Bronchial epithelial cell (primary cell): ENCODE data around the gene SPINT4. TPM values are rescaled to one million over a fixed set of nuclear protein-coding genes. Genes with fewer than 3 reads are reported as not detected.
"Not testable (repeated sequence)": the region's sequence is repeated elsewhere in the genome, so short reads cannot be mapped to it uniquely, and the experiment has no call there.

Experiments used
- DNase-seq: peaks from one replicate; pipeline ENCODE4 v3.0.0-alpha.2; 2010; ENCODE audit warnings: low read depth
- FAIRE-seq: peaks from 2 replicates; lab custom pipeline; 2011; peaks lifted over from hg19 to GRCh38; lab: Jason Lieb, UNC
- H3K27me3 ChIP-seq: 2 replicates; pipeline ENCODE4 v1.5.1; 2011; ENCODE audit warnings: low read length; ENCODE audit not compliant: control insufficient read depth, insufficient read depth
- H3K36me3 ChIP-seq: 2 replicates; pipeline ENCODE4 v1.5.1; 2011; ENCODE audit warnings: low read length; ENCODE audit not compliant: control insufficient read depth, insufficient read depth
- H3K4me3 ChIP-seq: 2 replicates; pipeline ENCODE4 v1.5.1; 2011; ENCODE audit warnings: mild to moderate bottlenecking, low read depth, low read length, control low read depth
- CTCF ChIP-seq: IDR thresholded peaks from 2 replicates; pipeline ENCODE4 v1.5.1; 2011; ENCODE audit warnings: mild to moderate bottlenecking, moderate library complexity, low read length, control low read depth, inconsistent platforms; ENCODE audit not compliant: insufficient read depth, severe bottlenecking
- total RNA-seq: library from RNA; depleted of rRNA; stranded (reverse); fragments of >200 nt; gene quantifications from 2 replicates; pipeline ENCODE4 v1.2.1, GENCODE V29; 2014

Gene SPINT4
- total RNA-seq, 1 donor from 2014 or later, result not detected

DNA sequence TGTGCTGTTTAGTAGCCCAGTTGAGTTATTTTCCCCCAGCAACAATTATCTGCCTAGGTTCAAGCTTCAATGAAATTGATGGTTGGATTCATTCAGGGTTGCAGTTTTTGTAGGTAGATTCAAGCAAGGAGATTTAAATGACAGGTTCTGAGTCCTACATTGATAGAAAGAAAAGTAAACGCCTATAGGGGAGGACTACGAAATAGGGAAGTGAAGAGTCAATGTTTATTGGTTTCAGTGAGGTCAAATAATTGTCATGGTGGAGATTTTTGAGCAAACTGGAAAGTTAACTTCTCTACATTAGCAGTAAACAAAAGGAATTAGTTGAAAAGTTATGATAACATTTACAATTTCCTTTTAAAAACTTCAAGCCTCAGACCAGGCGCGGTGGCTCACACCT lies 21.0 kb upstream of the SPINT4 start:
- Histone ChIP-seq H3K36me3 (no peaks in the 10 kb centered on the region), H3K27me3 (no peaks in the 10 kb centered on the region), H3K4me3 (no peak overlapping the region)
- TF ChIP-seq CTCF, result no peak
- no peak for FAIRE-seq
- no peak for DNase-seq

- Histone ChIP-seq H3K36me3 (no peaks in the 10 kb centered on the region), H3K27me3 (no peaks in the 10 kb centered on the region), H3K4me3 (no peak within 1 kb of the TSS)
- TF ChIP-seq CTCF, result no peak
- DNase-seq (no peak), FAIRE-seq (no peak)
Measured at GRCh38 chr20:45701873-45702272, 20.3 kb upstream of the SPINT4 start, which contains the start of gene WFDC13. WFDC13 (plus strand) TSS chr20:45702038; CDS start chr20:45702124, 86 bp downstream.

DNA sequence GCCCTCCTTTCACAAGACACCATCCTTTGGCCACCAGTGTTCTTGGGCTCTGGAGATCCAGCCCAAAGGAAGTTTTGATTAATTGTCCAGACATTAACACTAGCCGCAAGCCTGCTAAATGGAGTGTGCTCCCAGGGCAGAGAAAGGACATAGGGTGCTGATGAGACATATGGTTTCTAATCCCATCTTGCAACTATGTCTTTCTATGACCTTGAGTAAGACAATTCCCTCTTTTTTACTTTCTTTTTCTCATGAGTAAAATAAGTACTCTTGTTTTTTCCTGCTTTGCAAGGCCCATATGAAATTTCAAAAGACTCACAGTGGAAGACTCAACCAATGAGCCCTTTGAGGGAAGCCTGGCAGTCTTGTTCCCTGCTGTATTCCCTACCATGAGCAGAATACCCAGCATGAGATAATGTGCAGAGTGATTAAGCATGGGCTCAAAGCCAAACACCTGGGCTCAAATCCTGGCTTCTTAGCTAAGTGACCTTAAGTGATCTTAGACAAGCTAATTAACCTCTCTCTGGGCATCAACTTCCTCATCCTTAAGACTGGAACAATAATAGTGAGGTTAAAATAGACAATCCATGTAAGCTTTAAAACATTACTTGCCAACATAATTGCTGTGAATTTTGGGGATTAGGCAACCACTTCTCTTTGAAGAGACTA lies 17.0 kb upstream of the SPINT4 start, which contains the start of gene WFDC10B:
WFDC10B (minus strand) TSS at position 51 of the 669 bp plus-strand sequence. CDS start 19,027 bp downstream, outside the sequence.
- no peak within 1 kb of the TSS for H3K4me3 ChIP-seq
- FAIRE-seq (no peak), DNase-seq (peak; percentile 37)
- H3K27me3 ChIP-seq, result peaks cover 6% of the 10 kb centered on the region
- TF ChIP-seq CTCF, result no peak
- no peaks in the 10 kb centered on the region for H3K36me3 ChIP-seq

DNA sequence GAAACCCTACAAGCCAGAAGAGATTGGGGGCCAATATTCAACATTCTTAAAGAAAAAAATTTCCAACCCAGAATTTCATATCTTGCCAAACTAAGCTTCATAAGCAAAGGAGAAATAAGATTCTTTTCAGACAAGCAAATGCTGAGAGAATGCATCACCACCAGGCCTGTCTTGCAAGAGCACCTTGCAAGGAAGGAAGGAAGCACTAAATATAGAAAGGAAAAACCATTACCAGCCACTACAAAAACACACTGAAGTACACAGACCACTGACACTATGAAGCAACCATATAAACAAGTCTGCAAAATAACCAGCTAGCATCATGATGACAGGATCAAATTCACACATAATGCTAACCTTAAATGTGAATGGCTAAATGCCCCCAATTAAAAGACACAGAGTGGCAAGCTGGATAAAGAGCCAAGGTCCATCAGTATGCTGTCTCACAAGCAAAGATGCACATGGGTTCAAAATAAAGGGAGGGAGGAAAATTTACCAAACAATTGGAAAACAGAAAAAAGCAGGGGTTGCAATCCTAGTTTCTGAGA lies 5.9 kb upstream of the SPINT4 start:
- not testable (repeated sequence) for H3K27me3 ChIP-seq, FAIRE-seq, H3K4me3 ChIP-seq, H3K36me3 ChIP-seq, DNase-seq

DNA sequence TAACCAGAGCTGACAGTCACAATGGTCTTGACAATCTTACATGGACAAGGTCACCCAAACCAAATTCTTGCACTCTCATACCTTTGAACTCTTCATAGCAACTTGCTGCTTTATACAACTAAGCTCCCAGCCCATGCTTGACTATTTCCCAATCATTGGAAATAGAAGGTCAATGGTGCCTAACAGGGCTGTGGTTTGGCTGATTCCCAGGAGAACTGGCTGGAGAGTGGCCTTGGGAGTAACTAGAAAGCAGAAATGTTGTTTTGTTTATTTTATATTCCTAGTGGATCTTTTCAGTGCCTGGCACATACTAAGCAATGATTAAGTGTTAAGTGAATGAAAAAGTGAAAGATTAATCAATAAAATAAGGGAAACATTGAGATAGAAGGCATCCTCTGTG lies 3.0 kb downstream of the SPINT4 start:
- TF ChIP-seq CTCF, result no peak
- DNase-seq (no peak), FAIRE-seq (no peak)
- Histone ChIP-seq H3K27me3 (no peaks in the 10 kb centered on the region), H3K4me3 (no peak overlapping the region), H3K36me3 (no peaks in the 10 kb centered on the region)

DNA sequence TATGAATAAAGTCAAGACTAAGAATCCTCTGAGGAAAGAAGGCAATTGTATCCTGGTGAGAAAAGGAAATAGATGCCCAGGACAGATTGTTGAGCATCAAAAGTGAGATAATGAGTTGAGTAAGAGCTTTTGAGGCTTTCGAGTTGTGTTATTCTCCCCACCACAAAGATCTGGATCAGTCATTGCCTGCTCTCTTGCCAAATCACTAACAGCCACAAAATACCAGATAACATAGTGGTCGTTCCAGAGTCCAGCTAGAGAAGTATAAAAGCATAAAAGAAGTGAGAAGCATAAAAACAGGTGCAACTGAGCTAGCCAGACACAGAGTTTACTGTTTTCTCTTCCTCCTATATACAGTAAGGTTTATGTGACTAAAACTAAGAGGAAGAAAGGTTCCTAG lies 4.9 kb downstream of the SPINT4 start:
- no peak for FAIRE-seq

More for the DNA sequence above, 4.9 kb downstream of the SPINT4 start:
- Histone ChIP-seq H3K4me3 (no peak overlapping the region), H3K36me3 (no peaks in the 10 kb centered on the region), H3K27me3 (no peaks in the 10 kb centered on the region)
- no peak for DNase-seq
- no peak for TF ChIP-seq CTCF
